Loucy (cell line): Measurements from ENCODE around the gene RPTOR.

Source experiments
- EZH2phosphoT487 ChIP-seq: fragments of 200-600 bp; IDR thresholded peaks from 2 replicates; pipeline ENCODE4 v1.6.1; 2018; ENCODE audit warnings: antibody characterized with exemption, mild to moderate bottlenecking, moderate library complexity, borderline replicate concordance
- TF ChIP-seq, protein P1 (sequence below): fragments of 200-600 bp; sonication (generic); conservative IDR thresholded peaks from 2 replicates; pipeline ENCODE4 v1.5.1; 2014; ENCODE audit warnings: mild to moderate bottlenecking, antibody characterized with exemption, low read length

DNA sequence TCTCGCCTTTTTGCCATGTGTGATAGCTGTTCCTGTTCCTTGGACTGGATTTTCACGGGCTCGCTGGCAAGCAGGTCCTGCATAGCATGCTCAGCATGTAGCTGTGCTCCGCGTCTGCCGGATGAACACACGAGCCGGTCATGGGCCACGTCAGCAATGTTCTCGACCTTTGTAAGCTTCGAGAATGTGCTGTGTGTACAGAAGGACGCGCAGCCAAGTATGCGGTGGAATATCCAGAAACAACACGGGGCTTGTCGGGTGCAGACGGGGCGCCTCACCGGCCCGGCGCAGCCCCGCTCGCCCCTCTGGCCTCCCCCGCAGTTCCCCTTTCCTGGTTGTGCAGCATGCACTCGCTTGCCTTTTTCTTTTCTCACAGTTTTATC is 42.2 kb downstream of the RPTOR start:
- TF ChIP-seq, protein P1, sequence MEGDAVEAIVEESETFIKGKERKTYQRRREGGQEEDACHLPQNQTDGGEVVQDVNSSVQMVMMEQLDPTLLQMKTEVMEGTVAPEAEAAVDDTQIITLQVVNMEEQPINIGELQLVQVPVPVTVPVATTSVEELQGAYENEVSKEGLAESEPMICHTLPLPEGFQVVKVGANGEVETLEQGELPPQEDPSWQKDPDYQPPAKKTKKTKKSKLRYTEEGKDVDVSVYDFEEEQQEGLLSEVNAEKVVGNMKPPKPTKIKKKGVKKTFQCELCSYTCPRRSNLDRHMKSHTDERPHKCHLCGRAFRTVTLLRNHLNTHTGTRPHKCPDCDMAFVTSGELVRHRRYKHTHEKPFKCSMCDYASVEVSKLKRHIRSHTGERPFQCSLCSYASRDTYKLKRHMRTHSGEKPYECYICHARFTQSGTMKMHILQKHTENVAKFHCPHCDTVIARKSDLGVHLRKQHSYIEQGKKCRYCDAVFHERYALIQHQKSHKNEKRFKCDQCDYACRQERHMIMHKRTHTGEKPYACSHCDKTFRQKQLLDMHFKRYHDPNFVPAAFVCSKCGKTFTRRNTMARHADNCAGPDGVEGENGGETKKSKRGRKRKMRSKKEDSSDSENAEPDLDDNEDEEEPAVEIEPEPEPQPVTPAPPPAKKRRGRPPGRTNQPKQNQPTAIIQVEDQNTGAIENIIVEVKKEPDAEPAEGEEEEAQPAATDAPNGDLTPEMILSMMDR: no peak
- TF ChIP-seq EZH2phosphoT487: no peak
